ENCODE results near the gene ASB13.

The ASB13 gene

GRCh38 chr10:5694573-5694972 lies 28.2 kb upstream of the ASB13 start:
- no peak for TF ChIP-seq CTCF (conservative IDR thresholded peaks at IDR 0.05)
- no peak overlapping the region for H3K27ac ChIP-seq

DNA sequence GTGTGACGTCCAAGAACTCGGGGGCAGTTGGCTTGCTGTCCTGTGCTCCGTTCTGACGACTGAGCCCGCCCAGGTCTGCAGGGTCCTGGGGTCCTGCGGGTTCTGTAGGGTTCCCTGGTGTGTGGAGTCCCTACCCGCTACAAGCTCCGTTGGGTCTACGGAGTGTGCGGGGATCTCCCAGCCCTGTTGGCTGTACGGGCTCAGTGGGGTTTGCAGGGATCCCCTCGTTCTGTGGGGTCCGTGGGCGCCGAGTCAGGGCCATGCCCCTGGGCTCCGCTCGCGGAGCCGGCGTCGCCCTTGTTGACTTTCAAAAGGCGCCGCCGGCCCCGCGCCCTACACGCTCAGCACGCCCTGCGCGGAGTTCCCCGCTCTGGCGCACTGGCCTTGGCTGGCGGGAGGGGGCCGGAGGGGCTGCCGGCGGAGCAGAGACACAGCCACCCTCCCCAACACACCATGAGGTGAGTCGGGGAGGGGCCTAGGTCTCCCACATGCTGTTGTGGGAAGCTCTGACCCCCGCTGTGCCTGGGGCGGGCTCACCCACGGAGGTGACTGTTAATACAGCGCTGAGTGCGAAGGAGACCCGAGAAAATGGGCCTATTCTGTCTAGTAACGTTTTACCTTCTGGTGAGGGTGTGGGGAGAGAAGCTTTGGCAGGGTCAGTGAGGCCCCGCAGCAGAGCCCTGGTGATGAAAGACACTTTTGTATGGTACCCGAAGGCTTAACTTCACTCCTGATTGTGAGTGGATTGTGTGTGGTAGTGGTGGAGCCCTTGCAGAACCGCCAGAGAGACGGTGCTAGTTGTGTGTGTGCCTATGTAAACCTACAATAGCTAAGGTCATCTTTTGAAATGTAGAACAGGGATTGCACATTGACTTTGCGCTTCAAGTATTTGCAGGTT lies 26.3 kb upstream of the ASB13 start:
- H3K27ac ChIP-seq: no peak overlapping the region
- no peak for TF ChIP-seq CTCF (conservative IDR thresholded peaks at IDR 0.05)

GRCh38 chr10:5691786-5692185 lies 25.4 kb upstream of the ASB13 start:
- no peak overlapping the region for H3K27ac ChIP-seq
- TF ChIP-seq CTCF (conservative IDR thresholded peaks at IDR 0.05): no peak

- no peak overlapping the region for H3K27ac ChIP-seq
- no peak for TF ChIP-seq CTCF (conservative IDR thresholded peaks at IDR 0.05)
These were observed 22.2 kb upstream of the ASB13 start for GRCh38 chr10:5688587-5688986.

DNA sequence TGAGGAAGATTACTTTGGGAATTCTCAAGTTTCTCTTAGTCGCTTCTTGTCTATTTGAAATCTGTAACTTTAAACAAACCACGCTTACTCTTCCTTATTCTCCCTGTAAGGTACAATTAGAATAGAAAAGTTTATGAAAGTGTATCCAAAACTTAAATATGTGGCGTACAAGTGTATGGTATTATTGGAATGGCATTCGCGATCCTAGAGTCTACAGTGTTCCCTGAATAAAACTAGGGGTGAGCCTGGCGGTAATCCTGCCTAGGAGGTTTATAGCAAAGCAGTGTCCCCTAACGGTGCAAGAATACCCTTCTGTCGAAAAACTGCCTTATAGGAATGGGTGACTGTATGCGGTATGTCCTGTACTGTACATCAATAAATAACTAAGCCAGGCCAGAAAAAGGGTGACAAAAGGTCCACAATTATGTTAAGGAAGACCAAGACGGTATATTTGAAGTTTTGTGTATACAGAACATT lies 19.4 kb upstream of the ASB13 start:
- peak overlapping the region; percentile 85 for H3K27ac ChIP-seq
- peak; percentile 31; the same call in 1 of the 2 replicates for TF ChIP-seq CTCF (conservative IDR thresholded peaks at IDR 0.05)

DNA sequence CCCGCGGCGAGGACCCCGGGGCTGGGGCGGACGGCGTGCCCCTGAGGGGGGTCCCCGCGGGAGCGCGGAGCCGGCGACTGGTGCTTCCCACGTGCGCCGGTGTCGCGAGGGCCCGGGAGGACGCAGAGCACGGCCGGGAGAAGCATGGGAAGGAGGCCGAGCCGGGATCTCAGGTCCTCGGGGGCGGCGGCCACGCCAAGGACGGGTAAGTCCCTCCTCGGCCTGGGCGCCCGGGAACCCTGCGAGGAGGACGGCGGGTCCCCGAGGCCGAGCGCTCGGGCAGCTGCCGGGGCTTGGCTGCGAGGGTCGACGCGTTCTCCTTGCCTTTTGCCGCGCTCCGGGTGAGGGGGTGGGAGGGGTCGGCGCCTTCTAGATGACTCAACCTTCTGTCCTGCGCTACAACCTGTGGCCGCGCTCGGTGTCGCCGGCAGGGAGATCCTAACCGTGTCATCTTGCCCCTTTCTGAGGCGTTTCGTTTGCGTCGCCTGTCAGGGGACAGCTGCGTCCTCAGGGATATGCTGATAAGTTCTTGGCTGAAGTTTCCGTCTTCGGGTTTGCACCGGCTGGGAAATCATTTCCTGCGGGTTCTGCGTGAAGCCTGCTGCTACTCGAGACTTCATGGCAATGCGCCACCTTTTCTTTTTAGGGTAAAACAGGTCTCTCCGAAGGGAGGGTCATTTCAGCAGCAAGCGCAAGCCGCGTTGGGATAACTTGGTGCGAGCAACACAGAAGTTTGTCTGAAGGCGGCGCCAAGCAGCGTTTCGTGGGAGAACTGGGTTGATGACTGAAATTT lies 18.8 kb upstream of the ASB13 start:
- TF ChIP-seq CTCF (conservative IDR thresholded peaks at IDR 0.05): peak; percentile 73
- peak overlapping the region; percentile 85 for H3K27ac ChIP-seq

DNA sequence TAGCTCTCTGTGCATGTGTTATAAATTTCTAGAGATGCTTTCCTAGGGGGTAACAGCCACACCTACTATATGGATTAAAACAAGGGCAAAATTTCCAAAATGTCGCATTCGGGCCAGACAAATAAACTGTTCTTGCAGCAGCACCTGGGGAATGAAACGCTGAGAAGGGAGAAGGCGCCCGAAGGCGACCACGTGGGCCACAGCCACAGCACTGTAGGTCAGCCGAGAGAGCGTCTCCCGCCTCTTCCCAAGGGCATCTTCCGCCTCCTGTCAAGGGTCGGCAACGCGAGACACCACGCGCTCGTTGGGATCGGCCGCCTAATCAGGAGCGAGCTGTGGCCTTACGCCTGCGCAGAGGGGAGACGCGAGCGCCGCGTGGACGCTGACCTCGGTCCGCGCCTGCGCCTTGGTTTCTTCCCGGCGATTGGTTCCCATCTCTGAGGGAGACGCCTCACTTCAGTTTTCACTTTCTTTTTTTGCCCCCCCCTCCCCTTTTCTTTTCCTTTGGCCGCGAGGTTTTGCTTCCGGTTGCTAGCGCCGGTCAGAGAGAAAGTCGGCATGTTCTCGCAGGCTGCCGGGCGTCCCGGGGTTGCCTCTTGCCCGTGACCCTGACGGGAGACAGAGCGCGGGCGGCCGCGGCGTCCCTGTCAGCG lies 18.0 kb upstream of the ASB13 start, which contains the start of gene TASOR2:
TASOR2 (plus strand) TSS at position 521 of the 653 bp plus-strand sequence. CDS start 35,805 bp downstream, outside the sequence.
- TF ChIP-seq CTCF (conservative IDR thresholded peaks at IDR 0.05): no peak
- peak within 1 kb of the TSS; percentile 85 for H3K27ac ChIP-seq

Measured in VCaP (cell line).